ENCODE data around the gene MAML1. TPM values are rescaled to one million over a fixed set of nuclear protein-coding genes. Genes with fewer than 3 reads are reported as not detected.

MAML1 gene
- total and polyA plus RNA-seq, 4 donors = 6.7 to 34.5 (median 20.5) TPM

DNA sequence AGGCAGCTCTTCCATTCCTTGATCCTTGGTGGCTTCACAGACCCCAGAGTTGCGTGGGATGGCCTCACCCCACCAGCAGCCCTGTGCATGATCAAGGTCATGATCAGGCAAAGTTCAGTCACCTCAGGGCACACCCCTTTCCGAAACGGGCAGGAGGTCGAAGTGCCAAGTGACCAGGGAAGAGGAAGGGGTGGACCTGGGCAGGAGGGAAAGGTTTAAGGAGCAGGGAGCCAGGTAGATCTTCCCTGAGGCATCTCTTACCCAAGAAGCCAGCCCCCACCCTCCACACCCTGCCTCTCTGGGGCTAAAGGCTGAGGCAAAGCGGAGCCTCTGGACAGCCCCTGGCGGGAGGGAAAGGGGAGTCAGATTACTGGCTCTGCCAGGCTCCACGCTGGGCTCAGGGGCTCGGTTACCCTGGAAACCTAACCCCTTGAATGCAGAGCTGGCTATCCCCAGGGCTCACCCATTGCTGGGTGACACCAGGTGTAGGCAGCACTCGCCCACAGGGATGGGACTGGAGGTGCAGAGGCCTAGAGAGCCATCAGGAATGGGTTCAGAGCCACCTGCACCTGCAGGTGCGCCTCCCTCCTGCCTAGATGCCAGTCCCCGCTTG, 70.4 kb downstream of the MAML1 start:
- no peak overlapping the region for H3K9ac ChIP-seq (ENCODE audit: insufficient read depth in 1 of 2, low read length in 2 of 2)
- ATAC-seq (ENCODE audit: insufficient read depth, low FRiP score) = no peak

DNA sequence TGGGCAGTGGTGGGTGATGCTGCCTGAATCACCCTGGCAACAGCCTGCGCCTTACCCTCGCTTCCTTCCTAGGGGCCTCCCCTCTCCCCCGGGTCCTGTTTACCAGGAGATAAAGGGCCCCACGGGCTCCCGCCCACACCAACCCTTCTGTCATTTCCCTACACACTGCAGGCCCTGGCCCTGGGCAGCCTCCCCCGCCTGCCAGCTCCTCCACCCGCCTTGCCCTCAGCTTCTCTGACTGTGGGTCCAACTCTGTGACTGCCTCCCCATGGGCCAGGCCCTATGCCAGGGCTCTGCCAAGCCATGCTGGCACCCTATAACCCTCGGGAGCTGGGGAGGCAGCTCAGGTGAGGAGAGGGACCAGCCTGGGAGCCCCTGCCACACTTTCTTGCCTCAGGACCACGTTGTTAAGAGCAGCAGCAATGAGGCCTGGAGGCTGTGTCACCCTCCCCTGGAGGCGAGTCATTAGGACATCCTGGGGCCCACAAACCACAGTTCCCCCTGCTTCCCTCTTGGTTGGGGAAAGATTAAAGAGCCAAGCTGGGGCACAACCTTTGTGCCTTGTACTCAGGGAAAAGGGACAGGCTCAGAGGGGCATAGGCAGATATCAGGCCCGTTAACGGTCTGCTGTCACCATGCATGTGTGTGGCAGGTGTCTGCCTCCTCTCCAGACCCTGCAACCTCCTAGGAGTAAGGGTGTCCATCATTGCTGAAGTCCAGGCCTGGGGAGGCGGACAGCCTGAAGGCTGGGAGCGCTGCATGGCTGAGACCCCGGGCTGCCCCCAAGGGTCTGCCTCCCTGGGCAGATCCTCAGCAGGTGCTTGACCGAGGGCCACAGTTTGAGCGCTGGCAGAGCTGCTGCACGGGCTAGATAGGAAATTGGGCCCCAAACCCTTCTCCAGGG, 71.3 kb downstream of the MAML1 start:
- H3K9me3 ChIP-seq (ENCODE audit: control insufficient read depth in 4 of 4, insufficient read depth in 3 of 4, low read length in 3 of 4) = no peaks in the 10 kb centered on the region
- no peaks in the 10 kb centered on the region for H3K27me3 ChIP-seq (ENCODE audit: control insufficient read depth in 3 of 3, insufficient read depth in 3 of 3, low read length in 2 of 3)
- no peak overlapping the region for H3K9ac ChIP-seq (ENCODE audit: insufficient read depth in 1 of 2, low read length in 2 of 2)
- no peak for ATAC-seq (ENCODE audit: insufficient read depth, low FRiP score)
- peaks cover 0 to 18% (median 7%) of the 10 kb centered on the region in 5 donors for H3K4me1 ChIP-seq (ENCODE audit: control insufficient read depth in 5 of 5, insufficient read depth in 5 of 5, low read length in 5 of 5)
- H3K27ac ChIP-seq (ENCODE audit: low read depth in 1 of 2, low read length in 1 of 2) = peak overlapping the region in 1 of 2 donors; percentile 5
- TF ChIP-seq, protein P1, sequence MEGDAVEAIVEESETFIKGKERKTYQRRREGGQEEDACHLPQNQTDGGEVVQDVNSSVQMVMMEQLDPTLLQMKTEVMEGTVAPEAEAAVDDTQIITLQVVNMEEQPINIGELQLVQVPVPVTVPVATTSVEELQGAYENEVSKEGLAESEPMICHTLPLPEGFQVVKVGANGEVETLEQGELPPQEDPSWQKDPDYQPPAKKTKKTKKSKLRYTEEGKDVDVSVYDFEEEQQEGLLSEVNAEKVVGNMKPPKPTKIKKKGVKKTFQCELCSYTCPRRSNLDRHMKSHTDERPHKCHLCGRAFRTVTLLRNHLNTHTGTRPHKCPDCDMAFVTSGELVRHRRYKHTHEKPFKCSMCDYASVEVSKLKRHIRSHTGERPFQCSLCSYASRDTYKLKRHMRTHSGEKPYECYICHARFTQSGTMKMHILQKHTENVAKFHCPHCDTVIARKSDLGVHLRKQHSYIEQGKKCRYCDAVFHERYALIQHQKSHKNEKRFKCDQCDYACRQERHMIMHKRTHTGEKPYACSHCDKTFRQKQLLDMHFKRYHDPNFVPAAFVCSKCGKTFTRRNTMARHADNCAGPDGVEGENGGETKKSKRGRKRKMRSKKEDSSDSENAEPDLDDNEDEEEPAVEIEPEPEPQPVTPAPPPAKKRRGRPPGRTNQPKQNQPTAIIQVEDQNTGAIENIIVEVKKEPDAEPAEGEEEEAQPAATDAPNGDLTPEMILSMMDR (IDR thresholded peaks at IDR 0.05; ENCODE audit: control extremely low read depth, extremely low read depth) = no peak
- no peak for DNase-seq
- 41 to 60% methylated on average over 18 of the region's 18 CpGs for WGBS, 2 donors
- H3K36me3 ChIP-seq (ENCODE audit: control insufficient read depth in 4 of 4, insufficient read depth in 4 of 4, low read length in 4 of 4) = peaks cover 0 to 25% (median 12%) of the 10 kb centered on the region in 4 donors
- H3K4me3 ChIP-seq = no peak overlapping the region

More for the DNA sequence above, 70.4 kb downstream of the MAML1 start:
- H3K36me3 ChIP-seq (ENCODE audit: control insufficient read depth in 4 of 4, insufficient read depth in 4 of 4, low read length in 4 of 4) = peaks cover 0 to 34% (median 19%) of the 10 kb centered on the region in 4 donors
- WGBS, 2 donors = 76 to 78% methylated on average over 11 of the region's 11 CpGs
- H3K4me1 ChIP-seq (ENCODE audit: control insufficient read depth in 5 of 5, insufficient read depth in 5 of 5, low read length in 5 of 5) = peaks cover 0 to 18% (median 7%) of the 10 kb centered on the region in 5 donors
- no peaks in the 10 kb centered on the region for H3K27me3 ChIP-seq (ENCODE audit: control insufficient read depth in 3 of 3, insufficient read depth in 3 of 3, low read length in 2 of 3)
- TF ChIP-seq, protein P1 (IDR thresholded peaks at IDR 0.05; ENCODE audit: control extremely low read depth, extremely low read depth) = no peak
- no peak overlapping the region for H3K4me3 ChIP-seq
- no peak for DNase-seq
- no peak overlapping the region for H3K27ac ChIP-seq (ENCODE audit: low read depth in 1 of 2, low read length in 1 of 2)
- no peaks in the 10 kb centered on the region for H3K9me3 ChIP-seq (ENCODE audit: control insufficient read depth in 4 of 4, insufficient read depth in 3 of 4, low read length in 3 of 4)

GRCh38 chr5:179804555-179804947, 71.9 kb downstream of the MAML1 start:
- no peaks in the 10 kb centered on the region for H3K9me3 ChIP-seq (ENCODE audit: control insufficient read depth in 4 of 4, insufficient read depth in 3 of 4, low read length in 3 of 4)
- H3K4me3 ChIP-seq = no peak overlapping the region
- 75 to 87% methylated on average over 8 of the region's 8 CpGs for WGBS, 2 donors
- ATAC-seq (ENCODE audit: insufficient read depth, low FRiP score) (no peak), DNase-seq (no peak)
- peak overlapping the region in 1 of 2 donors; percentile 85 for H3K27ac ChIP-seq (ENCODE audit: low read depth in 1 of 2, low read length in 1 of 2)
- H3K9ac ChIP-seq (ENCODE audit: insufficient read depth in 1 of 2, low read length in 2 of 2) = no peak overlapping the region
- TF ChIP-seq, protein P1 (IDR thresholded peaks at IDR 0.05; ENCODE audit: control extremely low read depth, extremely low read depth) = no peak
- H3K4me1 ChIP-seq (ENCODE audit: control insufficient read depth in 5 of 5, insufficient read depth in 5 of 5, low read length in 5 of 5) = peaks cover 0 to 18% (median 7%) of the 10 kb centered on the region in 5 donors
- H3K36me3 ChIP-seq (ENCODE audit: control insufficient read depth in 4 of 4, insufficient read depth in 4 of 4, low read length in 4 of 4) = peaks cover 0 to 19% (median 6%) of the 10 kb centered on the region in 4 donors
- H3K27me3 ChIP-seq (ENCODE audit: control insufficient read depth in 3 of 3, insufficient read depth in 3 of 3, low read length in 2 of 3) = no peaks in the 10 kb centered on the region
